GM19193 (cell line): ENCODE data around the gene HOMER2.

Experiments used
- POLR2A ChIP-seq: IDR thresholded peaks from 4 replicates; pipeline ENCODE4 v1.6.1; 2011; ENCODE audit not compliant: insufficient read depth, insufficient read length; ENCODE audit errors: extremely low read depth

The HOMER2 gene

DNA sequence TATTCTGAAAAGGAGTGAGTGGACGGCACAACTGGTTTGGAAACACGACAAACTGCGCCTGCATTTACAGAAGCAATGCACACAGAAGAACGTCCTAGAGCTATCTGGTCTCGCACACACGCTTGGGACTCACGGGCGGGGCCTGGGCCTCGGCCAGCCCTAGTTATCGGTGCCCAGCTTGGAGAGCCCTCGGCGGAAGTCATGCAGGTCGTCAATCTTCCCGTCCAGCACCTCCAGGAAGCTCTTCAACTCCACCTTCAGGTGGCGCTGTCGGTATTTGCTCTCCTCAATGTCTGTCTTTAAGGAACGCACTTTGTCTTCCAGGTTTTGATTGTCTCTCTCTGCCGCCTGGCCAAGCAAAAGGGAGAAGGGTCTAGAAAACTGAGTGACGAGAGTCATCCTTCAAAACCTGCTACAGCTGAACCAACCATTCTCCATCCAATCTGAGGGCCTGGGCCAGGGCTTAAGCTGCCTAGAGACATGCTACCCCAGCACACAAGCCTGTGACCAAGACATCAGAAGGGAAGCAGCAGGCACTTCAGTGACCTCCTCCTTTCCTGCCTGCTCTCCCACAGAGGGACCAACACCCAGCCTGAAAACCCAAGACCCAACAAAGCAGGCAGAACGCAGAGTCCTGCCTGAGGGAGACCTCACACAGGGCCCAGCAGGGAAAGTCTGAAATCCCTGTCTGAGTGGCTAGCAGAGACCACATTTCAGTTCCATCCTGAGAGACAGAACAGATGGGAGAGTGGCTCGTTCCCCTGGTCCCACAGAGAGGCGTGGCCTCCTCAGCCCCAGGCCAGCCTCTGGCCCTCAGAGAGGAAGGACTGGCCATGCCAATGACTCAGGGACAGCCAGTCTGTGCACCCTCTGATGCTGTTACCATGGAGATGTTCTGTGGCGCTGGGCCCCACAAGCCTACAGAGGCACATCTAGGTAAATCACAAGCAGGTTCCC is 102.7 kb downstream of the HOMER2 start:
- no peak for TF ChIP-seq POLR2A

DNA sequence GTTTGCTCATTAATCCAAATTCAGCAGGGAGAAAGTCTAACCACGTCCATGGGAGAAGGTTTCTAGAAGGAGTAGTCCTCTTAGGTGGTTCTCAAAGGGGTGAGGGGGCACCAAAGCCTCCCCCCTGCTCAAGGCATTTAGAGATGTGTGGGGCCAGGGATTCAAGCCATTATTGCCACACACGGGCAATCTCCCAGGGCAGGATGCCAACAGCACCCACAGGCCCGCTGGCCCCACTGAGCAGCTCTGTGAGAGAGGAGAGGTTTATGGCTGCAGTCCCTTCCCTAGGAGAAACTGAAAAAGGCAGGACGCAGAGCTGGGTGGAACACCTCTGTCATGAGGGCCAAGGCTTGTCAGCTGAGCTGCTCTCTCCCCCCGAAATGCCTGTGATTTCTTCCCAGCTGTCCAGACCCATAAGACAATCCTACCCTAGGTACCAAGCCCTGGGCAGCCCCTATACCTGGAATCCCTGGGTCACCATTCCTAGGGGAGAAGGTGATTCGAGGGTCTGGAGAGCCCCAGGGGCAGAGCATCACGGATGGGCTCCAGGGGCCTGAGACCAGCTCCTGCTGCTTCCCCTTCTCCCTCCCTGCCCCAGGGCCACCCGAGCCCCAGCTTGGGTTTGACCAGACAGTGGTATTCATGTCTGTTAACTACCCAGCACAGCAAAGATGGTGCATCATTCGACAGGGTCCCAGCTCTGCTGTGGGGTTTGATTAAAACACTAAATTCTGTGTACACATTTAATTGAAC is 104.1 kb downstream of the HOMER2 start:
- TF ChIP-seq POLR2A, result no peak

GRCh38 chr15:82847703-82848102 is 104.8 kb downstream of the HOMER2 start:
- TF ChIP-seq POLR2A, result no peak

DNA sequence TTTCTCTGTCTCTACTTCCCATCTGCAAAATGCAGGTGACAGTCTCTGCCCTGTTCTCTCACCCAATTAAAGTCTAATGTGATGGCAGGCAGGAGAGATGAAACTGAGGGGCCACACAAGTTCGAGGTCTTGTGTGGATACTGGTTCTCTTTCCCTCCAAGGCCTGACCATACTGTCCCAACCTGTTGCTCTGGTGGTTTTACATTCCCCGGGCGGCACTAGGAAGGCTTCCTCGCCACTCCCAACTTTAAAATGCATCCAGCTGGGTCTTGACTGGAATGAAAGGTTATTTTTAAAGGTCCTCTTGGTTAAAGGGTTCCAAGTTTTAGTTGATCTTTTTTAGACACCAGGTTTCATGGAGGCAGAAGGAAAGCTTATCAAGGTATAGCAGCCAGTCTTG is 105.9 kb downstream of the HOMER2 start:
- TF ChIP-seq POLR2A, result no peak

- TF ChIP-seq POLR2A, result no peak
Observed at GRCh38 chr15:82845686-82846085, 106.8 kb downstream of the HOMER2 start.

GRCh38 chr15:82843566-82843965 is 109.0 kb downstream of the HOMER2 start:
- TF ChIP-seq POLR2A, result no peak

DNA sequence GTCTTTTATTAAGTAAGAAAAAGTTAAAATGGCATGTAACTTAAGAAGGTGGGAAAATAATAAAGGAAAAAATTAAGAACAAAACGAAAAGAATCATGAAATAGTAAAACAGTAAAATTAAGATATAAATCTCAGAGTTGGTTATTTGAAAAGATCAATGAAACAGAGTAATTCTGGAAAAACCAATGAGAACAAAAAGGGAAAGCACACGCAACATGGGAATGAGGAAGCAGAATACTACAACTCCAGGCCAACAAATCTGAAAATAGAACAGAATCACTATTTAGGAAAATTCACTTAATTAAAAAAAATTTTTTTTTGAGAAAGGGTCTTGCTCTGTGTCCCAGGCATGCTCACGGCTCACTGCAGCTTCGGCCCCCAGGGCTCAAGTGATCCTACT is 112.4 kb downstream of the HOMER2 start:
- TF ChIP-seq POLR2A, result no peak

GRCh38 chr15:82839136-82839535 is 113.4 kb downstream of the HOMER2 start:
- no peak for TF ChIP-seq POLR2A

DNA sequence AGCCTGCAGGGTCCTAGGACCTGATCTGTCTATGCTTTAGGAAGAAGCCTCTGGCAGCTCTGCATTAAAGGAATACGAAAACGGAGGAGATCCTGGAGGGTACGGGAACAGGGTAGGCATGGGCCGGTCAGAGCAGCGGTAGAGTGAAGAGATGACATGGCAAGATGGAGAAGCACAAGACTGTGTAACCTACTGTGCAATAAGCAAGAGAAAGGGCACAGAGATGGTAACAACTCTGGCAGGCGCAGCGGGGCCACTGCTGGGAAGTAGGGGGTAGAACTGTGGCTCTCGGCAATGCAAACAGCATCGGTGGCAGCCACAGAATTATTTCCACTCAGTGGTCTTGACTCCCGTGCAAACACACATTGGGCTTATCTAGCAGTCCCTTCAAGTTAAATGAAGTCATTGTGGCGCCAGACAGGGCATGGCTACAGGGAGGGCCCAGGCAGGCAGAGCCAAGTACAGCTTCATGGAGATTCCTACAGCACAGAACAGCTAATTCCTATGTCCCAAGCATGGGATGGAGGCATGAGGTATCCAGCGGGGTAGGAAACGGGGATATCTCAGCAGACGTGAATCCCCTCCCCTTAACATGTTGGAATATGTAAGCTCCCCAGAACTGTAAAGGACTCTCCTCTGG is 114.3 kb downstream of the HOMER2 start:
- no peak for TF ChIP-seq POLR2A

DNA sequence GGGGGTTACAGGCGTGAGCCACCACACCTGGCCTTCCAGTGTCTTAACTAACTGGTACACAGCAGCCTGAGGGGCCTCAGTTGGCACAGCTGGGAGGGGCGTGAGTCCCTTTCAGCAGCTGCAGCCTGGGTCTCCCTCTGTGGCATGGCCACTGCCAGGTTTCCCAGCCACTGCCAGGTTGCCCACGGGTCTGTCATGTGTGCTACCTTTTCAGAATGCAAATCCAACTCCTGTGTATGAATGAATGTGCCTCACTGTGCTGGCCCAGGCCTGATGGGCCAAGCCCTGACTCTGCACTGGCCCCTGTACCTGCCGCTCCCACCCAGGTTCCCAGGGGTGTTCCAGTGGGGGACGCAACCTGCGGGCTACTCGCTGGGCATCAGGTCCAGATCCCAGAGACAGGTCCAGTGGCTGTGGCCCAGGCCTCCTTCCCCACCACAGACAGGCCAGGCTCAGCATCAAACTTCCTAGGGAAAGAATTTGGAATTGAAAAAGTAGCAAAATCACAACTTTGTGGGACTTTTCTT is 117.1 kb downstream of the HOMER2 start:
- TF ChIP-seq POLR2A, result no peak

DNA sequence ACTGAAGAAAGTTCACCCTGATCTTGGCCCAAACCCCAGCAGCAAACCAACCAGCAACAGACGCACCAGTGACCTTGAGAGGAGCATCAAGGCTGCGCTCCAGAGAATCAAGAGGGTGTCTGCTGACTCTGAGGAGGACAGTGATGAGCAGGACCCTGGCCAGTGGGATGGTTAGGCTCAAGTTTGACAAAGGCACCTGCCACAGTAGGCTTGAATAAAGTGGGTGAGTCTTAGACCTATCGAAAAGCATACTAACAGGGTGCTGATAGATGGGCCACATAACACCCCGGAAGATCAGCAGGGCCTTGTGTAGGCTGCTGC is 119.2 kb downstream of the HOMER2 start:
- TF ChIP-seq POLR2A, result no peak

DNA sequence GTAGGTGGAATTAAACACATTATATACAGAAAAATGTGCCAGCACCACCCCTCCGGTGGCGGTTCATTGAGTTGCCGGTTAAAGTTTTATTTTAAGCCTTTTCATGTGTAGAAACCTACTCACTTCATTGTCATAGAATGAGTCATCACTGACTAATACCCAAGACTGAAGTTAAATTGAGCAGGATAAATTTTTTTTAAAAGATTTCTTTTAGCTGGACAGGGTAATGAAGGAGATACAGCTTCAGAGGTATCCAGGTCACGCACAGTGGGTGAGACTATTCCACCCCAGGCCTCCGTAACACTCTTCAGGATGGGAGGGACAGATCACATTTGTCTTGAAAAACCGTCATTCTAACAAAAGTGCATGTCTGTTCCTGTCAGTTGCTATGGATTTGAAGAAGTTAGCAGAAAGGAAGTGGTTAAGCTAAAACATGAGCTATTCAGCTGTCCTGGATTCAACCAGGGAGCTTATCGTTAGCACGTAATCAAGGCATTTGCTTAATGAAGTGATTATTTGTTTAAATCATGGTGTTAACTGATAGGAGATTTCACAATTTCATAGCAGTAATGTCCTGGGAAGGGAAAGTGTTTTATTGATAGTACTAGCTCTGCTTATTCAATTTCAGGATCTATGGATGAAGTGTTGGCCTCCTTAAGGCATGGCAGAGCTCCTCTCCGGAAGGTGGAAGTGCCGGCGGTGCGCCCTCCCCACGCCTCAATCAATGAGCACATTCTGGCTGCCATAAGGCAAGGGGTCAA is 119.7 kb downstream of the HOMER2 start:
- TF ChIP-seq POLR2A, result no peak

GRCh38 chr15:82831894-82832600 is 120.5 kb downstream of the HOMER2 start:
- TF ChIP-seq POLR2A, result no peak
